Sigmoid colon (tissue), 7 donors: ENCODE results near the gene ADGRF4. TPM values are rescaled to one million over a fixed set of nuclear protein-coding genes. Genes with fewer than 3 reads are reported as not detected.
"Not testable (repeated sequence)": the region's sequence is repeated elsewhere in the genome, so short reads cannot be mapped to it uniquely, and the experiment has no call there.

ENCODE experiments used
- DNase-seq: peaks from one replicate; pipeline ENCODE4 v3.0.0-alpha.2; 2019
- H3K27ac ChIP-seq, 4 donors: fragments of 200-600 bp; sonication (generic); one replicate each; pipeline ENCODE4 v1.5.1; 2016 to 2019; ENCODE audit warnings: mild to moderate bottlenecking in 1 of 4
- H3K27me3 ChIP-seq, 3 donors: fragments of 200-600 bp; sonication (generic); one replicate each; pipeline ENCODE4 v1.5.1; 2019; ENCODE audit warnings: mild to moderate bottlenecking in 1 of 3
- H3K36me3 ChIP-seq, 4 donors: fragments of 200-600 bp; sonication (generic); one replicate each; pipeline ENCODE4 v1.5.1; 2016 to 2019
- H3K4me1 ChIP-seq, 4 donors: fragments of 200-600 bp; sonication (generic); one replicate each; pipeline ENCODE4 v1.5.1; 2017 to 2019
- H3K4me3 ChIP-seq, 4 donors: fragments of 200-600 bp; sonication (generic); one replicate each; pipeline ENCODE4 v1.5.1; 2017 to 2019; ENCODE audit warnings: mild to moderate bottlenecking in 2 of 4, moderate library complexity in 1 of 4
- H3K9me3 ChIP-seq, 4 donors: fragments of 200-600 bp in 3 of 4; sonication (generic) in 3 of 4; one replicate each; pipeline versions ENCODE4 v1.5.1 to v1.6.1; 2013 to 2019
- EP300 ChIP-seq, 4 donors: sonication (generic); formaldehyde crosslinking; IDR thresholded peaks; one replicate each; pipeline ENCODE4 v1.6.1; 2017; ENCODE audit warnings: antibody characterized with exemption in 4 of 4
- POLR2A ChIP-seq, 2 donors: fragments of 450-650 bp; IDR thresholded peaks; one replicate each; pipeline ENCODE4 v1.6.1; 2016; ENCODE audit warnings: antibody characterized with exemption in 2 of 2, mild to moderate bottlenecking in 2 of 2, moderate library complexity in 2 of 2
- POLR2AphosphoS5 ChIP-seq, 4 donors: sonication (generic); formaldehyde crosslinking; IDR thresholded peaks; one replicate each; pipeline ENCODE4 v1.6.1; 2017; ENCODE audit warnings: antibody characterized with exemption in 4 of 4
- whole genome bisulfite sequencing, 2 donors: extraction: QIAGEN DNeasy Blood & Tissue Kit; methylation state at CpG; one replicate each; pipeline ENCODE4 v1.1.7; 2013; 5-methylcytosine and 5-hydroxymethylcytosine counted together
- intact Hi-C: fragments of 100-400 bp; cut with DNase I; formaldehyde crosslinking; loops from one replicate; pipeline ENCODE4 v1.15.1; 2023
- polyA plus RNA-seq, 3 donors: library from polyadenylated mRNA; stranded (reverse); fragments of 200-250 nt; gene quantifications; one replicate each; pipeline ENCODE4 v1.2.3, GENCODE V29; 2013
- total RNA-seq, 4 donors: library from RNA; depleted of rRNA; stranded (reverse); fragments of >200 nt; gene quantifications; one replicate each; pipeline ENCODE4 v1.1.0, GENCODE V29; 2016
- TF ChIP-seq, protein P1 (sequence below), 4 experiments: fragments of 450-650 bp in 3 of 4; fragments of 200-600 bp in 1 of 4; IDR thresholded peaks; one replicate each; pipeline ENCODE4 v1.5.1; 2016 to 2019; ENCODE audit warnings: antibody characterized with exemption in 4 of 4, mild to moderate bottlenecking in 3 of 4, moderate library complexity in 2 of 4
- donor health status: healthy with polysubstance abuse.
- donor health status: Bipolar disorder and iron deficiency.
- donor health status: healthy.

The ADGRF4 gene
- total and polyA plus RNA-seq, 7 donors = 0.28 to 1.5 (median 0.83) TPM; not detected in 3

DNA sequence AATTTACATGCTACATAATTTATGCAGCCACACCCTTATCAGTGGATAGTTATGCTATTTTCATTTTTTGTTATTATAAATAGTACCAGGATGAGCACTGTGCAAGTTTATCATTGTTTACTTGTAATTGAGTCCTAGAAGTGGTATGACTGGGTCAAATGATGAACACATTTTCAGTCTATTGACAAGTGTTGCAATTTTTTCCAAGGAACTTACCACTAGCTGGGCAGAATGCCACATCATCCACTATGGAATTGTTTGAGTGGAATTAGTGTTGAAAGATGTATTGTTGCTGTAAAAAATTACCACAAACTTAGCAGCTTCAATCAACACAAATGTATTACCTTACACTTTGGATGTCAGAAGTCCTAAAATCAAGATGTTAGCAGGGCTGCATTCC lies 45.4 kb downstream of the ADGRF4 start:
- Histone ChIP-seq H3K36me3 (no peaks in the 10 kb centered on the region), H3K9me3 (no peaks in the 10 kb centered on the region), H3K27ac (no peak overlapping the region), H3K4me1 (peaks cover 0 to 7% (median 3%) of the 10 kb centered on the region in 4 donors), H3K4me3 (no peak overlapping the region), H3K27me3 (no peaks in the 10 kb centered on the region)
- intact Hi-C loops = no loop called here
- DNase-seq = no peak
- TF ChIP-seq, protein P1, sequence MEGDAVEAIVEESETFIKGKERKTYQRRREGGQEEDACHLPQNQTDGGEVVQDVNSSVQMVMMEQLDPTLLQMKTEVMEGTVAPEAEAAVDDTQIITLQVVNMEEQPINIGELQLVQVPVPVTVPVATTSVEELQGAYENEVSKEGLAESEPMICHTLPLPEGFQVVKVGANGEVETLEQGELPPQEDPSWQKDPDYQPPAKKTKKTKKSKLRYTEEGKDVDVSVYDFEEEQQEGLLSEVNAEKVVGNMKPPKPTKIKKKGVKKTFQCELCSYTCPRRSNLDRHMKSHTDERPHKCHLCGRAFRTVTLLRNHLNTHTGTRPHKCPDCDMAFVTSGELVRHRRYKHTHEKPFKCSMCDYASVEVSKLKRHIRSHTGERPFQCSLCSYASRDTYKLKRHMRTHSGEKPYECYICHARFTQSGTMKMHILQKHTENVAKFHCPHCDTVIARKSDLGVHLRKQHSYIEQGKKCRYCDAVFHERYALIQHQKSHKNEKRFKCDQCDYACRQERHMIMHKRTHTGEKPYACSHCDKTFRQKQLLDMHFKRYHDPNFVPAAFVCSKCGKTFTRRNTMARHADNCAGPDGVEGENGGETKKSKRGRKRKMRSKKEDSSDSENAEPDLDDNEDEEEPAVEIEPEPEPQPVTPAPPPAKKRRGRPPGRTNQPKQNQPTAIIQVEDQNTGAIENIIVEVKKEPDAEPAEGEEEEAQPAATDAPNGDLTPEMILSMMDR (IDR thresholded peaks at IDR 0.05) = no peak

DNA sequence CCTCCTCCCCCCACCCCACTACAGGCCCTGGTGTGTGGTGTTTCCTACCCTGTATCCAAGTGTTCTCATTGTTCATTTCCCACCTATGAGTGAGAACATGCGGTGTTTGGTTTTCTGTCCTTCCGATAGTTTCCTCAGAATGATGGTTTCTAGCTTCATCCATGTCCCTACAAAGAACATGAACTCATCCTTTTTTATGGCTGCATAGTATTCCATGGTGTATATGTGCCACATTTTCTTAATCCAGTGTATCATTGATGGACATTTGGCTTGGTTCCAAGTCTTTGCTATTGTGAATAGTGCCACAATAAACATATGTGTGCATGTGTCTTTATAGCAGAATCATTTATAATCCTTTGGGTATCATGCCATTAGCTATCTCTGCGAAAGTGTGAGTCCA lies 46.9 kb downstream of the ADGRF4 start:
- H3K4me3 ChIP-seq, H3K36me3 ChIP-seq, intact Hi-C loops, H3K27ac ChIP-seq, H3K27me3 ChIP-seq, DNase-seq, H3K4me1 ChIP-seq, H3K9me3 ChIP-seq: not testable (repeated sequence)
- 97% methylated on average over 3 of the region's 3 CpGs for WGBS, 2 donors

GRCh38 chr6:47749757-47750156 lies 51.4 kb downstream of the ADGRF4 start:
- intact Hi-C loops = no loop called here
- no peak for DNase-seq
- 58 to 62% methylated on average over 1 of the region's 1 CpG for WGBS, 2 donors

GRCh38 chr6:47752801-47753200 lies 54.4 kb downstream of the ADGRF4 start:
- Histone ChIP-seq H3K9me3 (peaks cover 0 to 2% (median 0%) of the 10 kb centered on the region in 4 donors), H3K27ac (no peak overlapping the region), H3K27me3 (no peaks in the 10 kb centered on the region), H3K4me3 (no peak overlapping the region), H3K4me1 (no peaks in the 10 kb centered on the region), H3K36me3 (no peaks in the 10 kb centered on the region)
- DNase-seq = no peak
- 65 to 72% methylated on average over 1 of the region's 1 CpG for WGBS, 2 donors
- TF ChIP-seq, protein P1 (IDR thresholded peaks at IDR 0.05) = no peak
- no peak for TF ChIP-seq POLR2A (IDR thresholded peaks at IDR 0.05)
- no peak for TF ChIP-seq POLR2AphosphoS5 (IDR thresholded peaks at IDR 0.05)
- TF ChIP-seq EP300 (IDR thresholded peaks at IDR 0.05) = no peak
- intact Hi-C loops = no loop called here

More at GRCh38 chr6:47749757-47750156, 51.4 kb downstream of the ADGRF4 start:
- H3K9me3 ChIP-seq = no peaks in the 10 kb centered on the region
- no peaks in the 10 kb centered on the region for H3K36me3 ChIP-seq
- no peaks in the 10 kb centered on the region for H3K27me3 ChIP-seq
- H3K4me1 ChIP-seq = no peaks in the 10 kb centered on the region
- H3K4me3 ChIP-seq = no peak overlapping the region
- H3K27ac ChIP-seq = no peak overlapping the region
- no peak for TF ChIP-seq POLR2AphosphoS5 (IDR thresholded peaks at IDR 0.05)

- intact Hi-C loops = no loop called here
- Histone ChIP-seq H3K4me1 (no peaks in the 10 kb centered on the region), H3K9me3 (peaks cover 0 to 2% (median 0%) of the 10 kb centered on the region in 4 donors), H3K36me3 (no peaks in the 10 kb centered on the region), H3K4me3 (no peak overlapping the region), H3K27me3 (no peaks in the 10 kb centered on the region), H3K27ac (no peak overlapping the region)
- no peak for DNase-seq
- TF ChIP-seq POLR2AphosphoS5 (IDR thresholded peaks at IDR 0.05) = no peak
- TF ChIP-seq POLR2A (IDR thresholded peaks at IDR 0.05) = no peak
- TF ChIP-seq, protein P1 (IDR thresholded peaks at IDR 0.05) = no peak
- no peak for TF ChIP-seq EP300 (IDR thresholded peaks at IDR 0.05)
- WGBS, 2 donors = 31 to 66% methylated on average over 1 of the region's 1 CpG
Measured at GRCh38 chr6:47759364-47759763, 61.0 kb downstream of the ADGRF4 start.

DNA sequence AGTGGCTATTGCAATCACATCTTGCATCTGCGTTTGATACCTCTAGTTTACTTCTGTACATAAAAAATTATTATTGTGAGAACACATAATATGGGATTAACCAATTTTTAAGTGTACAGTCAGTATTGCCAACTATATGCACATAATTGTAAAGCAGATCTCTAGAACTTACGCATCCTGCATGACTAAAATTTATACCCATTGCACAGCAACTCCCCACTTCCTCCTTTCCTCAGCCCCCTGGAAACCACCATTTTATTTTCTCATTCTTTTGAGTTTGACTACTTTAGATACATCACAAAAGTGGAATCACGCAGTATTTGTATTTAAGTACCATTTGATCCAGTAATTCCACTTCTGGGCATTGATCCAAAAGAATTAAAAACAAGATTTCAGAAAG lies 64.1 kb downstream of the ADGRF4 start:
- no peak overlapping the region for H3K27ac ChIP-seq
- no peaks in the 10 kb centered on the region for H3K4me1 ChIP-seq
- H3K27me3 ChIP-seq = no peaks in the 10 kb centered on the region
- no peak for TF ChIP-seq POLR2A (IDR thresholded peaks at IDR 0.05)
- TF ChIP-seq, protein P1 (IDR thresholded peaks at IDR 0.05) = no peak
- no peak for TF ChIP-seq EP300 (IDR thresholded peaks at IDR 0.05)
- TF ChIP-seq POLR2AphosphoS5 (IDR thresholded peaks at IDR 0.05) = no peak
- 69 to 88% methylated on average over 3 of the region's 3 CpGs for WGBS, 2 donors
- DNase-seq = no peak
- no peaks in the 10 kb centered on the region for H3K36me3 ChIP-seq
- no peaks in the 10 kb centered on the region for H3K9me3 ChIP-seq
- H3K4me3 ChIP-seq = no peak overlapping the region
- intact Hi-C loops = no loop called here
